ENCODE results near the gene SLC39A10. TPM values are rescaled to one million over a fixed set of nuclear protein-coding genes. Genes with fewer than 3 reads are reported as not detected.

Gene SLC39A10
- total and polyA plus RNA-seq, 7 donors: 0.60 to 15.4 (median 9.6) TPM

GRCh38 chr2:195622966-195623365 is 34.1 kb upstream of the SLC39A10 start:
- TF ChIP-seq, protein P1, sequence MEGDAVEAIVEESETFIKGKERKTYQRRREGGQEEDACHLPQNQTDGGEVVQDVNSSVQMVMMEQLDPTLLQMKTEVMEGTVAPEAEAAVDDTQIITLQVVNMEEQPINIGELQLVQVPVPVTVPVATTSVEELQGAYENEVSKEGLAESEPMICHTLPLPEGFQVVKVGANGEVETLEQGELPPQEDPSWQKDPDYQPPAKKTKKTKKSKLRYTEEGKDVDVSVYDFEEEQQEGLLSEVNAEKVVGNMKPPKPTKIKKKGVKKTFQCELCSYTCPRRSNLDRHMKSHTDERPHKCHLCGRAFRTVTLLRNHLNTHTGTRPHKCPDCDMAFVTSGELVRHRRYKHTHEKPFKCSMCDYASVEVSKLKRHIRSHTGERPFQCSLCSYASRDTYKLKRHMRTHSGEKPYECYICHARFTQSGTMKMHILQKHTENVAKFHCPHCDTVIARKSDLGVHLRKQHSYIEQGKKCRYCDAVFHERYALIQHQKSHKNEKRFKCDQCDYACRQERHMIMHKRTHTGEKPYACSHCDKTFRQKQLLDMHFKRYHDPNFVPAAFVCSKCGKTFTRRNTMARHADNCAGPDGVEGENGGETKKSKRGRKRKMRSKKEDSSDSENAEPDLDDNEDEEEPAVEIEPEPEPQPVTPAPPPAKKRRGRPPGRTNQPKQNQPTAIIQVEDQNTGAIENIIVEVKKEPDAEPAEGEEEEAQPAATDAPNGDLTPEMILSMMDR (IDR thresholded peaks at IDR 0.05): no peak
- TF ChIP-seq POLR2AphosphoS5 (IDR thresholded peaks at IDR 0.05): no peak
- TF ChIP-seq POLR2A (IDR thresholded peaks at IDR 0.05): no peak
- TF ChIP-seq EP300 (IDR thresholded peaks at IDR 0.05): no peak
- H3K27me3 ChIP-seq: no peaks in the 10 kb centered on the region
- H3K36me3 ChIP-seq: no peaks in the 10 kb centered on the region
- no peaks in the 10 kb centered on the region for H3K4me1 ChIP-seq
- no peaks in the 10 kb centered on the region for H3K9me3 ChIP-seq
- DNase-seq: no peak
- H3K4me3 ChIP-seq: no peak overlapping the region
- H3K27ac ChIP-seq: no peak overlapping the region
- intact Hi-C loops (cut with DNase I): no loop called here

DNA sequence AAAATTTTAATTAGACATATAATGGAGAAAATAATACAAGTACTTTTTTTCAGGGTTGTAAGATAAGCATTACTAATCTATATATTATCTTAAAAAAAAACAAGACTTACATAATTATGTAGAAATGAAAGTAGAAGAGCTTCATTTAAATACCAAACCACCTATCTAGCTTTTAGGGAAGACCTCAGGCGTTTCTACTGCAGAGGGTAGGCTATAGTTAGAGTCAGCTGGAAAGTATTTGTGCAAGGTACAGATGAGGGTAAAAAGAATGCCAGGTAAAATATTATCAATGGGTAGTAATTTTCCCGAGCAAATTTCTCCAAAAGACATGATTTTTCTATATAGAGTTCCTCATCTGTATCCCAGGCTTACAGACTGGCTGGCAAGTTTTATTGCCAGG is 30.5 kb upstream of the SLC39A10 start:
- WGBS, 2 donors: 75 to 88% methylated on average over 2 of the region's 2 CpGs
- no peak for TF ChIP-seq EP300 (IDR thresholded peaks at IDR 0.05)
- TF ChIP-seq, protein P1 (IDR thresholded peaks at IDR 0.05): no peak

GRCh38 chr2:195628666-195629065 is 28.4 kb upstream of the SLC39A10 start:
- DNase-seq: no peak
- no peaks in the 10 kb centered on the region for H3K4me1 ChIP-seq
- no peak overlapping the region for H3K27ac ChIP-seq
- H3K27me3 ChIP-seq: no peaks in the 10 kb centered on the region
- no peak overlapping the region for H3K4me3 ChIP-seq
- 91 to 97% methylated on average over 1 of the region's 1 CpG for WGBS, 2 donors
- intact Hi-C loops (cut with DNase I): no loop called here
- H3K36me3 ChIP-seq: no peaks in the 10 kb centered on the region
- no peak for TF ChIP-seq POLR2A (IDR thresholded peaks at IDR 0.05)
- TF ChIP-seq POLR2AphosphoS5 (IDR thresholded peaks at IDR 0.05): no peak
- TF ChIP-seq, protein P1 (IDR thresholded peaks at IDR 0.05): no peak
- TF ChIP-seq EP300 (IDR thresholded peaks at IDR 0.05): no peak
- H3K9me3 ChIP-seq: no peaks in the 10 kb centered on the region

More for the DNA sequence above, 30.5 kb upstream of the SLC39A10 start:
- H3K4me1 ChIP-seq: no peaks in the 10 kb centered on the region
- no peaks in the 10 kb centered on the region for H3K27me3 ChIP-seq
- no peak overlapping the region for H3K27ac ChIP-seq
- no peak overlapping the region for H3K4me3 ChIP-seq
- H3K9me3 ChIP-seq: no peaks in the 10 kb centered on the region
- no peaks in the 10 kb centered on the region for H3K36me3 ChIP-seq
- intact Hi-C loops (cut with DNase I): no loop called here
- DNase-seq: no peak

GRCh38 chr2:195632856-195633572 is 24.0 kb upstream of the SLC39A10 start:
- Histone ChIP-seq H3K4me1 (no peaks in the 10 kb centered on the region), H3K27ac (no peak overlapping the region), H3K27me3 (no peaks in the 10 kb centered on the region), H3K36me3 (no peaks in the 10 kb centered on the region), H3K9me3 (no peaks in the 10 kb centered on the region), H3K4me3 (no peak overlapping the region)
- WGBS, 2 donors: 92 to 94% methylated on average over 10 of the region's 10 CpGs
- intact Hi-C loops (cut with DNase I): no loop called here
- TF ChIP-seq, protein P1 (IDR thresholded peaks at IDR 0.05): no peak
- TF ChIP-seq POLR2AphosphoS5 (IDR thresholded peaks at IDR 0.05) (no peak), POLR2A (IDR thresholded peaks at IDR 0.05) (no peak), EP300 (IDR thresholded peaks at IDR 0.05) (no peak)
- DNase-seq: no peak

GRCh38 chr2:195633573-195633870 is 23.5 kb upstream of the SLC39A10 start:
- WGBS, 2 donors: 91 to 97% methylated on average over 4 of the region's 4 CpGs
- DNase-seq: no peak
- no peaks in the 10 kb centered on the region for H3K27me3 ChIP-seq
- no peaks in the 10 kb centered on the region for H3K9me3 ChIP-seq
- H3K27ac ChIP-seq: no peak overlapping the region
- no peaks in the 10 kb centered on the region for H3K36me3 ChIP-seq
- H3K4me1 ChIP-seq: no peaks in the 10 kb centered on the region
- intact Hi-C loops (cut with DNase I): no loop called here
- no peak overlapping the region for H3K4me3 ChIP-seq
- TF ChIP-seq, protein P1 (IDR thresholded peaks at IDR 0.05): no peak
- no peak for TF ChIP-seq POLR2A (IDR thresholded peaks at IDR 0.05)
- TF ChIP-seq EP300 (IDR thresholded peaks at IDR 0.05): no peak
- TF ChIP-seq POLR2AphosphoS5 (IDR thresholded peaks at IDR 0.05): no peak

All from sigmoid colon (tissue), 7 donors.